GM21515 (cell line): ENCODE results near the gene GATAD2B.
A peak's percentile ranks its signal among the peaks of the same experiment; 100 is the strongest.

ENCODE experiments used
- ATAC-seq: cut with Tn5 transposase; IDR thresholded peaks from one replicate; pipeline ENCODE4 v1.9.1; 2021; ENCODE audit not compliant: unreplicated experiment

Gene GATAD2B

GRCh38 chr1:153799566-153800465 is 123.0 kb downstream of the GATAD2B start:
- no peak for ATAC-seq

DNA sequence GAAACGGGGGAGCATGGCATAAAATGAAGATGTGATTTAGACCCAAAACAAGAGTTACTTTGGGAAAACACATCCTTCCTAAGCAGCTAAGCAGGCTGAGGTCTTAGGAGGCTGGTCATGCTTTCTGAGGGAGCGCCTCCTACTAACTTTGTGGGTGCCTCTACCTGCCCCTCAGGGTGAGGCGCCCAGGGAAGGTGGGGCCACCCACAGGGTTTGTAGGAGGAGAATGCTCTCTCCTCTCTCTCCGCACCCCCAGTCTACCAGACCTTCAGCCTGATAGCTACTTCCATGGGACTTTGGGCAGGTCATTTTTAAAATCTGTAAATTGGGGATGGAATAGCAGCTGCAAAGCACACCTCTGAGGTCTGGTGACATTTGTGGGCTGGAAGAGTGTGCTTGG is 123.8 kb downstream of the GATAD2B start:
- no peak for ATAC-seq

DNA sequence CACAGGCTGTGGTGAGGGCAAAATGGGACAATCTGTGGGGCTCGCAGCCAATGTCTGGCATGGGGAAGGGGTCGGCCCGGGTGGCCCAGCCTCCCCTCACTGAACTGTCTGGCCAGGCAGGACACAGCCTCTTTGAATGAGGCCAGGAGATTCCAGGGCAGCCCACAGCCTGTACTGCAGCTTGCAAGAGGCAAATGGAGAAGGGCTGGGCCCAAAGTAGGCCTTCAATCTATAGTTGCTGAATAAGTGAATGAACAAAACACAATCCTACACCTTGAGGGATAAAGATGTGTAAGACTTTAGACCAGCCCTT is 124.3 kb downstream of the GATAD2B start:
- no peak for ATAC-seq

- no peak for ATAC-seq
Measured at GRCh38 chr1:153796786-153797659, 125.7 kb downstream of the GATAD2B start.

DNA sequence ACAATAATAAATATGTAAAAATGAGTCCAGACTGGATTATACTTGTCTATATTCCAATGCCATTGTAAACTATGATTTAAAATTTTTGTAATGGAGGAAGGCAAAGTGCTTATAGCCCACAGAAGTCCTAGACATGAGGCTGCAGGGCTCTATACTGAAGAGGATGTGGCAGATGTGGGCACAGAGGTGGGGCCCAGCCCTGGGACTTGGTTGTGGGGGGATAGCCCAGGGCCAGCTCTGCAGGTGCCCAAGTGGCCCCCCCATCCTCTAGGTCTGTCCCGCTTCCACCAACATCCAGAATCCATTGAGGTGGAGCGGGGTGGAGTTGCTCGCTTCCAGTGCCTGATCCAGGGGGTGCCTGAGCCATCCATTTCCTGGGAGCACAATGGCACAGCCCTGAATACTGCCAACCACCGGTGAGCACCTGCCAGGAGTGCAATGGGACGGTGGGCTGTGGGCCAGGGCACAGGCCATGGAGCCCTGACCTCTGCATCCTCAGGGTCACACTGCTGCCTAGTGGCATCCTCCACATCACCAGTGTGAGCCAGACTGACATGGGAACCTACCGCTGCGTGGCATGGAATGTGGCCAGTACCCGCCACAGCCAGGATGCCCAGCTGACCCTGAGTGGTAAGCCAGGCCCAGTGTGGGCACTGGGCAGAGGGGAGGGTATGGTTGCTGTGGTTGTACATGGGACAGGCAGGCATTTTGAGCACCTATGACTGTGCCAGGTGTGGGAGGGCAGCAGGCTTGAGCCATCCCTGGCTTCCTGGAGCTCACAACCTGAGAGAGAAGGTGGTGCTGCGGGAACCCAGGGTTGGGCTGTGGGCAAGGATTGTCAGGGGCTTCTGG is 126.6 kb downstream of the GATAD2B start:
- no peak for ATAC-seq

GRCh38 chr1:153795330-153795837 is 127.4 kb downstream of the GATAD2B start:
- ATAC-seq = no peak

DNA sequence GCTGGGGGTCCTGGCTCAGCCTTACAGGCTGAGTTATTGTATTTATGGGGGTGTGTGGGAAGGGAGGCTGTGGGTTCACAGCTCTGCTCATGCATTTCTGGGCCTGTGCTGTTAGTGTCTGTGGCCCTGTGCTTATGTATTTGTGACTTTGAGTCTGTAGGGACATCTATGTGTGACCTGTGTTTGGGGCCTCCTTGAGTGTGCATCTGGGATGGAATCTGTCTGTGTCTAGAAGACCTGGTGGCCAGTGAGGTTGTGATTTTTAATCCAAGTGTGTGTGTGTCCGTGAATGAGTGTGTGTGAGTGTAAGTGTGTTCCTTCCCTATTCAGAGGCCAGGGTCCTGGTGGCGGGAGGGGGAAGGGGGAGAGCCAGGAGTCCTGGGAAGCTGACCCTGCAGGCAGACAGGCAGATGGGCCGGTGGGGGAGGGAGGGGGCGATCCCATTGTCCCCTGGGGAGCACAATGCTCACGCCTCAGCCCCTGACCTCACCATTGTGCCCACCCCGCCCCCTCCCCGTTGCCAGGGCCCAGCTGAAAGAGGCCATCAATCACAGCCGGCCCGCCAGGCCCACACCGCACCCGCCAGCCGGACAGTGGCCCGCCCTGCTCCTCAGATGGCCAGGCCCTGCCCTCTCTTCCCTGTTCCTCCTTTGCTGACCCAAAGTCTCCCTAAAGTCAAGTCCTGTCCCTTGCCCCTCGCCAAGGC is 128.0 kb downstream of the GATAD2B start:
- ATAC-seq = no peak

DNA sequence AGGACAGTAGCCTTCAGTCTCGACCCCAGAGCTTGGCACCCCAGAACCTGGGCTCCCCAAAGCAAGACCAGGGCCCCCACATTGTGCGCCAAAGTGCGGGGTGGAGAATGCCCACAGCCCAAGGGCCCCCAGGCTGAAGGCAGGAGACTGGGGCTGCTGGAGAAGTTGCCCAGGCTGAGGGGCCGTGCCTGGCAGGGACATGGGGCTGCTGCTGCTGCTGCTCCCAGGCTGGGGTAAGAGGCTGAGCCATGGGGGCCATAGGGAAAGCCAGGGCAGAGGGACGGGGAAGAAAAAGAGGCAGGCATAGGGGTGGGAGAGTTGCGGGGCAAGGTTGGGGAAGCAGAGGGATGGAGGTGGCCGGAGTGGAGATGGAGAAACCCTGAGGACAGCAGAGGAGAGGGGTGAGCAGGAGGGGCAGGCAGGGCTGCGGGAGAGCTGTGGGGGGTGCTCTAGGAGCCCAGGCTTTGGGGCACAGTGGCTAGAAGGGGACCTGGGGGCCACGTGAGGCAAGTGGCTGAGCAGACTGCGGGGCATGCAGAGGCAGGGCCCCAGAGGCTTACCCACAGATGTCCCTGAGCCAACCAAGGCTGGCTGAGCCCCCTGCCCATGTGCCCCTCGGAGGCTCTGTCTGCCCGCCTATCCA is 128.7 kb downstream of the GATAD2B start:
- ATAC-seq = no peak

DNA sequence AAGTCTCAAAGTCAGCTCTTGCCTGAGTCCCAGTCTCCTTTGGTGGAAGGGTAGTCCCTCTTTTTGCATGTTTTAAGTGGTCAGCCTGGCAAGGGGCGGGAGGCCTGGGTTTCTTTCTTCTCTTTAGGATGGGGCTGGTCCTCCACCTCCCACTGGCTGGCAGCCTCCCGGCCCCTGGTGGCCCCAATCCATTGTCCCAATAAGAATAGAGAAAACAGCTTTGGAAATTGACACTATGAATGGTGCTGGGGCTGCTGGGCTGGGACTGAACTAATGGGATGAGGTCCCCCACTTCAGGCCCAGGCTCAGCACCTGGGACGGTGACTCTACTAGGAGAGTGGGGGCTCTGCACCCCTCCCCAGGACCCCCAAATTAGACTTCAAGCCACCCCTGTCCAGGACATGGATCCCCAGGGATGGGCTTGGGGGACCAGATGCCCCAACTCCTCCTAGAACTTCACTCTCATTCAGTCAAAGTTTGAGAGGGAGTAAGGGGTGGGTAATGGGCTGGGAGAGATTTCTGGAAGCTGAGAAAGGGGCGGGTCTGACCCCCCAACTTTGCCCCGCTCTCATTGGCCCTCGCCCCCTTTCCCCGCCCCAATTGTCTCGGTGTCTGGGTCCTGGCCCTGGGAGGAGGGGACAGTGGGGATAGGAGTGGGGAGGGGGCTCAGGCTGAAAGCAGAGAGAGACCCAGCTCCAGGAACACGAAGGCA is 129.4 kb downstream of the GATAD2B start:
- ATAC-seq = no peak

- no peak for ATAC-seq
Measured at GRCh38 chr1:153792631-153793041, 130.1 kb downstream of the GATAD2B start.

- peak; percentile 6 for ATAC-seq
Measured at GRCh38 chr1:153791648-153792253, 131.0 kb downstream of the GATAD2B start.

- peak; percentile 70 for ATAC-seq
Measured at GRCh38 chr1:153790966-153791647, 131.7 kb downstream of the GATAD2B start.

GRCh38 chr1:153790313-153790965 is 132.3 kb downstream of the GATAD2B start:
- ATAC-seq = peak; percentile 2

- no peak for ATAC-seq
Measured at GRCh38 chr1:153789478-153790034, 133.2 kb downstream of the GATAD2B start.

DNA sequence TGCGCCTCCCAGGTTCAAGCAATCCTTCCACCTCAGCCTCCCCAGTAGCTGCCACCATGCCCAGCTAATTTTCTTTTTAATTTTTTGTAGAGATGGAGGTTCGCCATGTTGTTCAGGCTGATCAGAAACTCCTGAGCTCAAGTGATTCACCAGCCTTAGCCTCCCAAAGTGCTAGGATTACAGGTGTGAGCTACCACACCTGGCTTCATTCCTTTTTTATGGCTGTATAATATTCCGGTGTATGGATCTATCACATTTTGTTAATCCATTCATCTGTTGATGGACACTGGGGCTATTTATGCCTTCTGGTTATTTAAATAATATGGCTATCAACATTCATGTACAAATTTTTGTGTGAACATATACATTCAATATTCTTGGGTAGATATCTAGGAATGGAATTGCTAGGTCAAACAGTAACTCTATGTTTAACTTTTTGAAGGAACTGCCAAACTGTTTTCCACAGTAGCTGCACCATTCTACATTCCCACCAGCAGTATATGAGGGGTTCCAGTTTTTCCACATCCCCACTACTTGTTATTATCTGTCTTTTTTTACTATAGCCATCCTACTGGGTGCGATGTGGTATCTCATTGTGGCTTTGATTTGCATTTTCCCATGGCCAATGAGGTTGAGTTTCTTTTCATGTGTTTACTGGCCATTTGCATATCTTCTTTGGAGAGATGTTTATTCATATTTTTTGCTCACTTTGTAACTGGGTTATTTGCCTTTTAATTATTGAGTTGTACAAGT is 136.6 kb downstream of the GATAD2B start:
- ATAC-seq = no peak
